ENCODE measurements around the gene GPR152.
A peak's percentile ranks its signal among the peaks of the same experiment; 100 is the strongest.
"Not testable (repeated sequence)": the region's sequence is repeated elsewhere in the genome, so short reads cannot be mapped to it uniquely, and the experiment has no call there.

GPR152 gene

GRCh38 chr11:67489203-67489884, 36.8 kb upstream of the GPR152 start:
- no peak for DNase-seq

GRCh38 chr11:67486481-67487195, 34.1 kb upstream of the GPR152 start:
- no peak for DNase-seq

DNA sequence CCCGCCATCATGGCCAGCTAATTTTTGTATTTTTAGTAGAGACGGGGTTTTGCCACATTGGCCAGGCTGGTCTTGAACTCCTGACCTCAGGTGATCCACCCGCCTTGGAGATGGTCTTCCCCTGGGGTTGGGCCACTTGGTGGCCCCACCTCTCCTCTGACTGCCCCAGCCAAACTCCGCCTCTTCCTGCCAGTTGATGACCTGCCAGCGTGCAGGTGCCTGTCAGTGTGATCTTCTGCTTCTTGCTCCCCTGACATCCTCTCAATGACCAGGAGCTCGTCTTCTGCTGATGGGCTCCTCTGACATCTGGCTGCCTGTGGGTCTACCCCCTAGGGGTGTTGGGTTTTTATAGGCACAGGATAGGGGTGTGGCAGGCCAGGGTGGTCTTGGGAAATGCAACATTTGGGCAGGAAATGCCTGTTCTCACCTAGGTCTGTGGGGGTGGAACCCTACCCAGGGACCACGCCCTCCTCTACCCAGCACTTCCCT, 33.4 kb upstream of the GPR152 start:
- DNase-seq: not testable (repeated sequence)

DNA sequence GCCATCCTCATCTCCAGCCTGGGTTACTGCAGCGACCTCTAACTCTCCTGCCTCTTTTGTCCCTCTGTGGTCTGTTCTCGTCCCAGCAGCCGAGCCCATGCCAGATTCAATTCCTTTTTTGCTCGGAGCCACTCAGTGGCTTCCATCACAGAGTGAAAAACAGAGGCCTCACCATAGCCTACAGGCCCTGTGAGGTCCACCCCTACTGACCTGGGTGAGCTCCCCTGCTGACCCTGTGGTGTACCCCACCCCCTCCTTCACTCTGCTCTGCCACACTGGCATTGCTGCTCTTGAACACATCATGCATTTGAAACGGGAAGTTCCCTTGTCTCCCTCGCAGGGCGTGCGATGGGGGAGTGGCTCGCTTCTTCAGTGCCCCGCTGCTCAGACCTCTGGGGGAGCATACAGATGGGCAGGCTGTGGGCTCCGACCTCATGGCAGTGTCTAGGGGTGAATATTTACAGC, 32.4 kb upstream of the GPR152 start:
- DNase-seq: no peak

DNA sequence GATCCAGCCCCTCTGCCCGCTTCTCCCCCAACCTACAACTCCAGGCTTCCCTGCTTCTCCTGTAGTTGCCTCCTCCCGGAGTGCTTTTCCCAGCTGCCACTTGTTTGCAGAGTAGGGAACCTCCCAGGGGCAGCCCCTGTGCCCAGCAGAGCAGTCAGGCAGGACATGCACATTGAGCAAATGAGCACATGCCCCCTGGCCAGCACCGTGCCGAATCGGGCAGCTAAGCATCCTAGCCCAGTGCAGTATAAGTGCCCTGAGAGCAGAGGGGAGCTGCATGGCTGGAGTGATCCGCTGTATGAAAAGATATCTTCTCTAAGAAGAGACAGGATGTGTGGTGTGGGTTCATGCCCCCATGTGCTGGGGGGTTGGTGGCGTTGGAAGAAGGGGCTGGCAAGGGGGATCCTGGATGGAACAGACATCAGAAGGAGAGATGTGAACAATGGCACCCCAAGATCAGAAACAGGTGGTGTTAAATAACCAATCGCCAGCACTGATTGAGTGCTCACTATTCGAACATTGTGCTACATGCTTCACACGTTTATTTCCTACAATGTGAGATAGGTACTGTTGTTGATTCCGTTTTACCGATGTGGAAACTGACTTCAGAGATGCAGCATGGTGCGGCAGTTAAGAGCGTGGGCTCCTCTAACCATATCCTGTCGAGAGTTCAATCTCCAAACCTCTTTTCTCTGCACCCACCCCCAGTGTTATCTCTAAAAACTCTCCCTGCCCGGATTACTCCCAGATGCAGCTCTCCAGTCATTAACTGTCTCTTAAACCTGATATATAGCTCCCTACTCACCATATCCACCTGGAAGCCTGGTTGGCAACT, 31.5 kb upstream of the GPR152 start:
- DNase-seq: no peak

DNA sequence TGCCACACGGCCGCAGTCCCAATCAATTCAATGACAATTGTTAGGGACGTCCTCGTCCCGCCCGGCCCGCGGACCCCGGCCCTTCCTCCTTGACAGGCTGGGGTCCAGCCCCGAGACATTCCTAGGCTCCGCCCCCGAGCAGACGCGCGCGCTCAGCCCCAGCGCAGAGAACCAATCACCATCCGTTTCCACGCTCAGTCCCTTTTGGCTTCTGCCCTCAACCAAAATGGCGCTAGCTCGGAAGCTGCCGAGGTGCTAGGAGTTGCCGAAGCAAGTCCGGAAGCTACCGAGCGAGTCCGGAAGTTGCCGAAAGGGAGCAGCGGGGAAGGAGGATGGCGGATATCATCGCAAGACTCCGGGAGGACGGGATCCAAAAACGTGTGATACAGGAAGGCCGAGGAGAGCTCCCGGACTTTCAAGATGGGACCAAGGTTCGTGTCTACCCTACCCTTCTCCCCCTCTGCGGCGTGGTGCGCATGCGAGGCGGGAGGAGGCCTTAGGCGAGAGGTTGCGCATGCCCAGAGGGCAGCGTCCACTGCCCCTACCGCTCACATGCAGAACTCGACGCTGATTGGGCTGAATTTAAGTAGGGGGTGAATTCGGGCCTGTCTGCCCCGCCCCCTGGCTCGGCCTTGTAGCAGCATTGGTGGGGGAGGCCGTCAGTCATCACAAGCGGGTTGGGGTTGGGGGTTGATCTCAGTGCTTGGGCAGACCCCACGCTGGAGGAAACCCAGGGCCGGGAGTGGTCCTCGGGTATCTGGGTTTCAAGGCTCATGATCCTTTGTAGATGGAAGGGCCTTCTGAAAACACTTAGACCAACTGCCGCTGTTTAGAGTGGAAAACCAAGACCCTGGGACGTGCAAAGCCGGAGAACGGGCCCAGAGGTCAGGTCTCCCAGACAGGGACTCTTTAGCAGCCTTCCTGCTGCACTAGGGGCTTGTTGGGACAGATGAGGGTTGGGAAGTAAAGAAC, 30.6 kb upstream of the GPR152 start, which contains the start of gene AIP:
Gene AIP, plus strand, starts transcription at position 200 of the 972 bp plus-strand sequence. Its CDS starts 133 bp downstream, at position 333.
- DNase-seq: peak; percentile 97

- no peak for DNase-seq
These were observed 29.8 kb upstream of the GPR152 start for GRCh38 chr11:67482275-67482826.

DNA sequence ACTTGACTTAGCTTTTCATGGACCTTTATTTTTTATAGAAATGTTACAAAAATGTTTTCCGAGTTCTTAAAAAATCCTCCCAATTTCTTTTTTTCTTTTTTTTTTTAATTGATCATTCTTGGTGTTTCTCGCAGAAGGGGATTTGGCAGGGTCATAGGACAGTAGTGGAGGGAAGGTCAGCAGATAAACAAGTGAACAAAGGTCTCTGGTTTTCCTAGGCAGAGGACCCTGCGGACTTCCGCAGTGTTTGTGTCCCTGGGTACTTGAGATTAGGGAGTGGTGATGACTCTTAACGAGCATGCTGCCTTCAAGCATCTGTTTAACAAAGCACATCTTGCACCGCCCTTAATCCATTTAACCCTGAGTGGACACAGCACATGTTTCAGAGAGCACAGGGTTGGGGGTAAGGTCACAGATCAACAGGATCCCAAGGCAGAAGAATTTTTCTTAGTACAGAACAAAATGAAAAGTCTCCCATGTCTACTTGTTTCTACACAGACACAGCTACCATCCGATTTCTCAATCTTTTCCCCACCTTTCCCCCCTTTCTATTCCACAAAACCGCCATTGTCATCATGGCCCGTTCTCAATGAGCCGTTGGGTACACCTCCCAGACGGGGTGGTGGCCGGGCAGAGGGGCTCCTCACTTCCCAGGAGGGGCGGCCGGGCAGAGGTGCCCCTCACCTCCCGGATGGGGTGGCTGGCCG, 25.0 kb upstream of the GPR152 start:
- not testable (repeated sequence) for DNase-seq

- not testable (repeated sequence) for DNase-seq
These were observed 24.2 kb upstream of the GPR152 start for GRCh38 chr11:67476692-67477091.

DNA sequence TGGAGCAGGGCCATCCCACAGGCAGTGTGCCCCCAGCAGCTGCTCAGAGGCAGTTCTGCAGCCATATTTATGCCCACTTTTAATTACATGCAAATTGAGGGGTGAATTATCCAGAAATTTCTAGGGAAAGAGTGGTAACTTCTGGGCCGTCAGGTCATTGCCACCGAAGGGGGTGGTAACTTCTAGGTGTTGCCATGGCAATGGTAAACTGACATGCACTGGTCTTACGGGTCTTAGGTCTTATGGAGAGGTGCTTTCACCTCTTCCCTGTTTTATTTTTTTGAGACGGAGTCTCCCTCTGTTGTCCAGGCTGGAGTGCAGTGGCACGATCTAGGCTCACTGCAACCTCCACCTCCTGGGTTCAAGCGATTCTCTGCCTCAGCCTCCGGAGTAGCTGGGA, 20.4 kb upstream of the GPR152 start:
- no peak for DNase-seq

GRCh38 chr11:67470337-67471002, 17.9 kb upstream of the GPR152 start:
- no peak for DNase-seq

DNA sequence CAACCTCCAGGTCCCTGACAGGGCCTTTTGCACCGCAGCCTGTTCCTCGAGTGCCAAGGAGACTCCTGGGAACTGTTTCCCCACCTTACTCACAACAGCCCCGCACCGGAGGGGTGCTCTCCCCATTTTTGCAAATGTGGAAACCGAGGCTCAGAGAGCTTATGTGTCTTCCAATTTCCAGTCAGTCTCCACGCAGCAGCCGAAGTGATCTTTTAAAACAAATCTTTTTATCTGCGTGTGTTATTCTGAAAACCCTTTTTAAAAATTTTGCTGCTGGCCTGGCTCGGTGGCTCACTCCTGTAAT, 16.9 kb upstream of the GPR152 start:
- no peak for DNase-seq

DNA sequence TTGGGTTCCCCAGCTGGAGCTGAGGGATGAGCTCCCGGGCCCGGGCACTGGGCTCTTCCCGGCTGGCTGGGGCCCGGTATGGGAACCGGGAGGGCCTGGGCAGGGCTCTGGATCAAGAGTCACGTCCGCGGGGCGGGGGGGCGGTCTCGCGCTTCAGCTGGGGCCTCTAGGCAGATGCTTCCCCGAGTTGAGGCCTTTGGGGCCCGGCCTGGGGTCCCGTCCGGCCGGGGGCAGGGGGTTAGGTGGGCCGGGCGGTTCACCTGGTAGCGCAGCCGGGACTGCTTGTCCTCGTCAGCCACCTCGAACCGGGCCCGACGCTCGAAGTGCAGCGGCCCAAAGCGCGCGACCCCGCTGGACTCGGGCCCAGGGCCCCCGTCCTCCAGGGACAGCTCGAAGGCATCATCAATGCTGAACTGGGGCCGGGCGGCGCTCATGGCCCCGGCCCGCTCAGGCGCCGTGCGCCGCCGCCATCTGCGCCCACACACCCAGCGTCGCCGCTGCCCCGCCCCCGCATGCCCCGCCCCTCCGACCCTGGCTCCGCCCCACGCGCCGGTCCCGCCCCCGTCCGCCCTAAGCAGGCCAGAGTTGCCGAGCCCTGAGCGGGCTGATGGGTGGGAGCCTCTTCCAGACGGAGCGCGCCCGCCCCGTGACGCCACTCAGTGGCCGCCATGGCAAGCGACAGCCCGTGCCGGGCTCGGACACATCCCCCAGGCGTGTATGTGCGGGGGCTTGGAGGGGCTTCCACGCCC, 16.4 kb upstream of the GPR152 start, which contains the start of gene TMEM134:
Gene TMEM134, minus strand, starts transcription at position 493 of the 749 bp plus-strand sequence. Its CDS starts 59 bp downstream, at position 434.
- DNase-seq: peak; percentile 83

DNA sequence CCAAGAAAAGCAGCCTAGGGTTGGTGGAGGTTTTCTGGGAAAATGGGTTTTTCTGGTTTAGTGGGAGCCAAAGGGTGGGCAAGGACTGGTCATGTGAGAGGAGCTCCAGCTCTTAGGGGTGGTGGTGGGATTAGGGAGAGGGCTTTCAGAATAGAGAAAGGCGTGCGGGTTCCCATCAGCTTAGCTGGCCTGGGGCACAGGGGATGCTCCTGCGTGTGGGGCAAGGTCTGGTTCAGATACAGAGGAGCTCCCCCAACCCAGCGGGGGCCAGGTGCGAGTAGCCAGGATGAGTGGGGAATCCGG, 15.9 kb upstream of the GPR152 start:
- DNase-seq: no peak

DNA sequence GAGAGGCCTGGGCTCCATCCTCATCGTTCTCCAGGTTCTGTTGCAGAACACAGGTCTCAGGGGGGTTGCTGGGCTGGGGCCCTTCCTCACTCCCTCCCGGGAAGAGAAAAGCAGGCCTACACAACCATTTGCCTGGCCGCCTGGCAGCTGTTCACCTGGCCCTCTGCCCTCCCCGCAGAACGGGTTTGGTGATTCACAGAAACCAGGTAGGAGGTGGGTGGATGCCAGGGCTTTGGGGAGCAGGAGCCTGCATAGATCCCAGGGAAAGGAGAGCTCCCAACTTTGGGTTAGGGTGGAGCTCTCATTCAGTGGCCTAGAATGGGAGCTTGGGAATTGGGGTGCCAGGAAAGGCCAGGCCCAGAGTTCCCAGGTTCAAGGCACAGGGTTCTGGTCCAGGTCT, 15.5 kb upstream of the GPR152 start:
- DNase-seq: peak; percentile 47

GRCh38 chr11:67466962-67467771, 14.6 kb upstream of the GPR152 start:
- DNase-seq: no peak

DNA sequence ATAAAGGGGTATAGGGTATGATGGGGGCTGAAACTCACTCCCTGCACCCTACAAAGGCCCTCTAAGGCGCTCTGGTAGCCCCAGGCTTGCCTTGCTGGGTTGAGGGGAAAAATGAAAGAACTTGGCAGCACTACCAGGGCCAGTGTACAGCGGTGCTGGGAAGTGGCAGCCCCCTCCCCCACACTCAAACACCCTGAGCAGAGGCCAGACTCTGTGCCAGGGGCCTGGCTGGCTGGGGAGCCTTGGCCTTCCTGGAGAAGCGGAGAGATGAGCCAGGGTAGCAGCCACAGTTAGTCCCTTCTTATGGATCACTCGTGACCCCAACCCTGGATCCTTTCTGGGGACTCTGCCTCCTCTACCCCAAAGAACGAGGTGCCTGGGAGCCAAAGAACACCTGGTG, 13.8 kb upstream of the GPR152 start:
- no peak for DNase-seq

- DNase-seq: not testable (repeated sequence)
These were observed 13.0 kb upstream of the GPR152 start for GRCh38 chr11:67465530-67465929.

DNA sequence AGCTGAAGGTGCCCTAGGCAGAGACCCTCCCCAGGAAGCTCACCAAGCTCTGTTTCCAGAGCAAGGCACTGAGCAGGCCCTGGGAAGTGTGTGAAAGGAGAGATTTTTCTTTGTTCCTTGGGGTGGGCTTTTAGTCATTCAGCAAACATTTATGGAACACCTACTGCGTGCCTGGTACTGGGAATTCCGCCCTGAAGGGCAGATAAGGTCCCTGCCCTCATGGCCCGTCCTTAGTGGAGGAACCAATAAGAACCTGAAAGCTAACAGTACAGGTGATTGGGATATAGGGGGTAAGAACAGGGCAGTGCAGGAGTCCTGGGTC, 12.6 kb upstream of the GPR152 start:
- no peak for DNase-seq
